ENCODE measurements around the gene OPA1. TPM values are rescaled to one million over a fixed set of nuclear protein-coding genes. Genes with fewer than 3 reads are reported as not detected.

The OPA1 gene
- total RNA-seq, 1 donor from 2014 or later = 67.2 TPM

DNA sequence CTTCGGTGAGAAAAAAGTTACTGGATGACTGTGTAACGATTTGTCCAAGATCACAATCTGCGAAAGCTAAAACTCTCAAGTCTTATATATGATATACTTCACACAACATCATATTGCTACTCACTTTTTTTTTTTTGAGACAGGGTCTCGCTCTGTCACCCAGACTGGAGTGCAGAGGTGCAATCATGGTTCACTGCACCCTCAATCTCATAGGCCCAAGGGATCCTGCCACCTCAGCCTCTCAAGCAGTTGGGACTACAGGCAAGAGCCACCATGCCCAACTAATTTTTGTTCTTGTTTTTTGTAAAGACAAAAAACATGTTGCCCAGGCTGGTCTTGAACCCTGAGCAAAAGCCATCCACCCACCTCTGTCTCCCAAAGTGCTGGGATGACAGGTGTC, 32.9 kb upstream of the OPA1 start:
- no peak overlapping the region for H3K4me3 Mint-ChIP-seq (ENCODE audit: unreplicated experiment)
- H3K27me3 Mint-ChIP-seq (ENCODE audit: unreplicated experiment) = peaks cover 1% of the 10 kb centered on the region
- H3K4me1 Mint-ChIP-seq (ENCODE audit: unreplicated experiment) = no peaks in the 10 kb centered on the region
- DNase-seq (ENCODE audit: low spot score) = no peak
- H3K27ac Mint-ChIP-seq (ENCODE audit: unreplicated experiment) = no peak overlapping the region
- no peaks in the 10 kb centered on the region for H3K36me3 Mint-ChIP-seq (ENCODE audit: low read depth, unreplicated experiment)
- no peaks in the 10 kb centered on the region for H3K9me3 Mint-ChIP-seq (ENCODE audit: unreplicated experiment)
- TF ChIP-seq CTCF (IDR thresholded peaks at IDR 0.05; ENCODE audit: unreplicated experiment) = no peak

- no peak overlapping the region for H3K27ac Mint-ChIP-seq (ENCODE audit: unreplicated experiment)
- no peaks in the 10 kb centered on the region for H3K36me3 Mint-ChIP-seq (ENCODE audit: low read depth, unreplicated experiment)
- no peaks in the 10 kb centered on the region for H3K4me1 Mint-ChIP-seq (ENCODE audit: unreplicated experiment)
Observed at GRCh38 chr3:193560870-193561269, 32.1 kb upstream of the OPA1 start.

GRCh38 chr3:193563426-193563825, 29.6 kb upstream of the OPA1 start:
- H3K4me3 Mint-ChIP-seq (ENCODE audit: unreplicated experiment) = no peak overlapping the region
- H3K36me3 Mint-ChIP-seq (ENCODE audit: low read depth, unreplicated experiment) = no peaks in the 10 kb centered on the region
- no peak for TF ChIP-seq CTCF (IDR thresholded peaks at IDR 0.05; ENCODE audit: unreplicated experiment)
- peaks cover 2% of the 10 kb centered on the region for H3K4me1 Mint-ChIP-seq (ENCODE audit: unreplicated experiment)
- no peaks in the 10 kb centered on the region for H3K9me3 Mint-ChIP-seq (ENCODE audit: unreplicated experiment)
- H3K27ac Mint-ChIP-seq (ENCODE audit: unreplicated experiment) = no peak overlapping the region
- DNase-seq (ENCODE audit: low spot score) = no peak
- H3K27me3 Mint-ChIP-seq (ENCODE audit: unreplicated experiment) = peaks cover 1% of the 10 kb centered on the region

More at GRCh38 chr3:193560870-193561269, 32.1 kb upstream of the OPA1 start:
- no peak for TF ChIP-seq CTCF (IDR thresholded peaks at IDR 0.05; ENCODE audit: unreplicated experiment)
- Mint-ChIP-seq H3K9me3 (ENCODE audit: unreplicated experiment) (no peaks in the 10 kb centered on the region), H3K4me3 (ENCODE audit: unreplicated experiment) (no peak overlapping the region), H3K27me3 (ENCODE audit: unreplicated experiment) (peaks cover 1% of the 10 kb centered on the region)
- DNase-seq (ENCODE audit: low spot score) = no peak

DNA sequence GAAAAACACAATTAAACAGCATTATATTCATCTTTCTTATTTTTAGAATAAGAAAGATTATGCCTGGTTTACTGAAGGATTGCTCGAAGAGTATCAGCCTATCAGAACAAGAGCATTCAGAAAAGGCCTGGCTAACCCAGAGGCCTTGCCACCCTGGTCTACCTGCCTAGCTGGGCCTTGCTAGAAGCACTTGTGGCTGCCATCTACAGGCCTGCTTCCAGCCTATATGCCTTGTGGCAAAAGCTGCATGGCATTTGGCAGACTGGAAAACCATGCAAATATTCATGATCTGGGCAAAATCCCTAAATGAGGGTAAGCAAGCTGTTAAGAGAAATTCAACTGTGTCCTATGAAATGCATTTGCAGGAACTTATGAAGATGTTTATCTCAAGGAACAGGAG, 29.0 kb upstream of the OPA1 start:
- Mint-ChIP-seq H3K36me3 (ENCODE audit: low read depth, unreplicated experiment) (no peaks in the 10 kb centered on the region), H3K27ac (ENCODE audit: unreplicated experiment) (no peak overlapping the region), H3K9me3 (ENCODE audit: unreplicated experiment) (no peaks in the 10 kb centered on the region), H3K4me1 (ENCODE audit: unreplicated experiment) (peaks cover 2% of the 10 kb centered on the region), H3K4me3 (ENCODE audit: unreplicated experiment) (no peak overlapping the region), H3K27me3 (ENCODE audit: unreplicated experiment) (peaks cover 1% of the 10 kb centered on the region)
- TF ChIP-seq CTCF (IDR thresholded peaks at IDR 0.05; ENCODE audit: unreplicated experiment) = no peak
- peak; percentile 21 for DNase-seq (ENCODE audit: low spot score)

GRCh38 chr3:193569119-193569518, 23.9 kb upstream of the OPA1 start:
- no peak overlapping the region for H3K27ac Mint-ChIP-seq (ENCODE audit: unreplicated experiment)
- DNase-seq (ENCODE audit: low spot score) = no peak
- no peaks in the 10 kb centered on the region for H3K36me3 Mint-ChIP-seq (ENCODE audit: low read depth, unreplicated experiment)
- H3K9me3 Mint-ChIP-seq (ENCODE audit: unreplicated experiment) = no peaks in the 10 kb centered on the region
- H3K4me1 Mint-ChIP-seq (ENCODE audit: unreplicated experiment) = peaks cover 2% of the 10 kb centered on the region
- H3K27me3 Mint-ChIP-seq (ENCODE audit: unreplicated experiment) = no peaks in the 10 kb centered on the region
- H3K4me3 Mint-ChIP-seq (ENCODE audit: unreplicated experiment) = no peak overlapping the region
- no peak for TF ChIP-seq CTCF (IDR thresholded peaks at IDR 0.05; ENCODE audit: unreplicated experiment)
